B cell (primary cell): ENCODE data around the gene S100A16.

Experiments
- EZH2 ChIP-seq: IDR thresholded peaks from 2 replicates; pipeline ENCODE4 v1.6.1; 2012; ENCODE audit warnings: borderline replicate concordance, low read depth, mild to moderate bottlenecking, moderate library complexity, low read length; ENCODE audit not compliant: insufficient read depth, poor library complexity, severe bottlenecking
- TF ChIP-seq, protein P1 (sequence below): fragments of 200-600 bp; IDR thresholded peaks from one replicate; pipeline ENCODE4 v1.8.0; 2022; ENCODE audit warnings: antibody characterized with exemption, mild to moderate bottlenecking

- TF ChIP-seq, protein P1, sequence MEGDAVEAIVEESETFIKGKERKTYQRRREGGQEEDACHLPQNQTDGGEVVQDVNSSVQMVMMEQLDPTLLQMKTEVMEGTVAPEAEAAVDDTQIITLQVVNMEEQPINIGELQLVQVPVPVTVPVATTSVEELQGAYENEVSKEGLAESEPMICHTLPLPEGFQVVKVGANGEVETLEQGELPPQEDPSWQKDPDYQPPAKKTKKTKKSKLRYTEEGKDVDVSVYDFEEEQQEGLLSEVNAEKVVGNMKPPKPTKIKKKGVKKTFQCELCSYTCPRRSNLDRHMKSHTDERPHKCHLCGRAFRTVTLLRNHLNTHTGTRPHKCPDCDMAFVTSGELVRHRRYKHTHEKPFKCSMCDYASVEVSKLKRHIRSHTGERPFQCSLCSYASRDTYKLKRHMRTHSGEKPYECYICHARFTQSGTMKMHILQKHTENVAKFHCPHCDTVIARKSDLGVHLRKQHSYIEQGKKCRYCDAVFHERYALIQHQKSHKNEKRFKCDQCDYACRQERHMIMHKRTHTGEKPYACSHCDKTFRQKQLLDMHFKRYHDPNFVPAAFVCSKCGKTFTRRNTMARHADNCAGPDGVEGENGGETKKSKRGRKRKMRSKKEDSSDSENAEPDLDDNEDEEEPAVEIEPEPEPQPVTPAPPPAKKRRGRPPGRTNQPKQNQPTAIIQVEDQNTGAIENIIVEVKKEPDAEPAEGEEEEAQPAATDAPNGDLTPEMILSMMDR: no peak
- TF ChIP-seq EZH2: no peak
These were observed 15.0 kb upstream of the S100A16 start, which contains the start of gene S100A1 for GRCh38 chr1:153627715-153628626.
